GM18526 (cell line): ENCODE results near the gene ORC3.

Source experiments
- POLR2A ChIP-seq: IDR thresholded peaks from 3 replicates; pipeline ENCODE4 v1.6.1; 2011; ENCODE audit not compliant: insufficient read length; ENCODE audit errors: extremely low read depth

The ORC3 gene

GRCh38 chr6:87637106-87637505, 47.2 kb downstream of the ORC3 start:
- no peak for TF ChIP-seq POLR2A

- TF ChIP-seq POLR2A, result no peak
Observed at GRCh38 chr6:87639373-87639772, 49.4 kb downstream of the ORC3 start.

GRCh38 chr6:87641065-87641692, 51.2 kb downstream of the ORC3 start:
- no peak for TF ChIP-seq POLR2A

- TF ChIP-seq POLR2A, result no peak
Observed at GRCh38 chr6:87645080-87645479, 55.1 kb downstream of the ORC3 start.

DNA sequence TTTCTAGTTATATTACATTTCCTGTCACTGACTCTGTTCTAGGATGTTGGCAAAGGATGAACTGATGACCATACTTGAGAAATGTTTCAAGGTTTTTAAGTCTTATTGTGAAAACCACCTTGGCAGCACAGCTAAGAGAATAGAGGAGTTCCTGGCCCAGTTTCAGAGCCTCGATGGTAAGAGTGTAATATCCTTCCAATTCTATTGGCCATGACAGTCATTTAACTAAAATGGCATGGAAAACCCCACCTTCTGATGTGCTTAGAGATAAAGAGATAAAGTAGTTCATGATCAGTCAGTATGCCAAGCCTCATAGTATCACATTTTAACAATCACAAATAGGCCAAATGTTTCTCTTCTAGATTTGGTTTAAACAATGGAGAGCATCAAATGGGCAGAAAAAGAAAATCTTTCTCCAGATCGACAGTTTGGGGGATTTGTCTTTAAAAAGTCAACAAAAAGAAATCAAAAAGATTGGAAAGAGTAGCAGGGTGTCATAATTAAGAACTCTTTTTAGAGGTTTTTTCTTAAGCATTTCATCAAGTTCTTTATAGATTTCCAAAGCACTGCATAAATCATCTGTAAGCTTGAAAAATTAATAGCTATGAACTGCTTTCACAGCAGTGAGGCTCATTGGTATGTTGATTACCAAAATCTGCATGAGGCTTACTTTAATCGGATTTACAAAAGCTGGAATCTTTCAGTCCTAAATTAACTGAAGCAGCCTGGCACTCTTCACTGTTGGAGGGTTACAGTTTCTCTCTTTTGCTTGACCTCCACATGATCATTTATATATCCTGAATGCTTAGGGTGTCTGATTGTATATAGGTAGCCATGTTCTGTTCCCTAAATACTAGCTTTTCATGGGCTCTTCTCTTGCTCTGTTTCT, 63.4 kb downstream of the ORC3 start:
- no peak for TF ChIP-seq POLR2A

DNA sequence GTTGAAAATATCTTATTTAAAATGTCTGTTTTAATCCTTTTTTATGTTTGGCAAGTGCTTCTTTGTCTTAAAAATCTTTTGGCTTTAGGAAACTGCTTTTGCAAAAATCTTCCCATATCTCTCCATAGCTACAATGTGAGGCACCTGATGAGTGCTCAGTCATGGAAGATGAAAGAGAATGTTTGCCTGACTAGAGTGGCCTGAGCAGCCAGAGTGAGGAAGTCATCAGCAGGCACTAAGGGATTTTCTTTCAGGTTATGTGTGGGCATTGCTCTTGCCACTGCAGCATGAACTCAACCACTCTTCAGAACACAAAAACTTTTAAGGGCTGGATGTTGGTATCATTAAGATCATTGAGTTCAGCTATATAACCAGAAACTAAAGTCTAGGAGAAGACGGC, 64.2 kb downstream of the ORC3 start:
- TF ChIP-seq POLR2A, result no peak

DNA sequence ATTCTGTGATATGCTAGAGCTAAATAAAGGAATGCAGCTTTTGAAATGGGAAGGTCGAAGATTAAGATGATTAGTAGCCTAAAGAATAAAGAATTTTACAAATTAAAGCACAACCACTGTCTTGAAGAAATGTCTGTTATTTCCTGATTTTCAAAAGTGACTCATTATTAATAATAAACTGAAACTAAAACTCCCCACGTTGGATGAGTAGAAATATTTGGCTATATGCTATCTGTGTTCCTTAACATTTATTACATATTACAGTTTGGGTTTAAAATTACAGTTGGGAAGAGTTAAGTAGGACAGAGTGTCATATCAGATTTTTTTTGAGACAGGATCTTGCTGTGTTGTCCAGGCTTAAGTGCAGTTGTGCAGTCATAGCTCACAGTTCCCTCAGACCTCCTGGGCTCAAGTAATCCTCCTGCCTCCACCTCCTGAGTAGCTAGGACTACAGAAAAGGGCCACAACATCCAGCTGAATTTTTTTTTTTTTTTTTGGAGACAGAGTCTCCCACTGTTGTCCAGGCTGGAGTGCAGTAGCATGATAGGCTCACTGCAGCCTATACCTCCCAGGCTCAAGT, 65.0 kb downstream of the ORC3 start:
- no peak for TF ChIP-seq POLR2A

- TF ChIP-seq POLR2A, result no peak
Observed at GRCh38 chr6:87655824-87656223, 65.9 kb downstream of the ORC3 start.

- no peak for TF ChIP-seq POLR2A
Observed at GRCh38 chr6:87656857-87657256, 66.9 kb downstream of the ORC3 start.

GRCh38 chr6:87658516-87658915, 68.6 kb downstream of the ORC3 start:
- no peak for TF ChIP-seq POLR2A

- no peak for TF ChIP-seq POLR2A
Observed at GRCh38 chr6:87660226-87660911, 70.4 kb downstream of the ORC3 start.

DNA sequence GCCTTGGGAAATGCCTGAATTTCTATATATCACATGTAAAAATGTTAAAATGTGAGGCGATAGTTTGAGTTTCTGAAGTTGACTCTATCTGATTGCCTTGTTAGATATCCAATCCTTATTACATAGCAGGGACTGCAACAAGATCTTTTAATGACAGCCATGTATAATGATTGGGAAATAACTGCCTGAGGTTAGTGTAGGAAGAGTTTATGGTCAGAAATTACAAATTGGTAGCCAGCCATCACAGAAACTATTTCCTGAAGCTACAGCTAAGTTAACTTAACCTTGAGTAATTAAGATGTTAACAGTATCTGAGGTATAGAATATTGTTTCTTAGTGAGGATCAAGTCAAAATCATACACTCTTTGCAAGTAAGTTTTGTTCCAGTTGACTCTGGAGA, 71.1 kb downstream of the ORC3 start:
- TF ChIP-seq POLR2A, result no peak

- no peak for TF ChIP-seq POLR2A
Observed at GRCh38 chr6:87661503-87661902, 71.6 kb downstream of the ORC3 start.

DNA sequence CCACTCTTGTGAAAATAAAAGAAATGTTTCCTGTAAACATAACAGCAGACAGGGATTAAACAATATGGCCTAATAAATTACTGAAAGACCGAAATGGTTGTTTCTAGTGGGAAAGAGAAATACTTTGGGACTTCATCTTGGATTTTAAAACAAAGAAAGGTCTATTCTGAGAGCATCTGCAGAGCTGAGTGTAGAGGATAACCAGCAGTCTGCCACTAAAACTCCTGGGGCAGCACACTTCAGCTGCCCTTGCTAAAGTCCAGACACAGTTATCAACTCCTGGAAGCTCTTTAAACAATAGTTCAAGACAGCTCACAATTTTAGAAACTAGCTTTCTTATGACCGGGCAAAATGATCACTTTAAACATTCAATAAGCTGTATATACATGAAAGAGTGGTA, 73.5 kb downstream of the ORC3 start:
- TF ChIP-seq POLR2A, result no peak

- TF ChIP-seq POLR2A, result no peak
Observed at GRCh38 chr6:87664921-87665485, 75.1 kb downstream of the ORC3 start.

DNA sequence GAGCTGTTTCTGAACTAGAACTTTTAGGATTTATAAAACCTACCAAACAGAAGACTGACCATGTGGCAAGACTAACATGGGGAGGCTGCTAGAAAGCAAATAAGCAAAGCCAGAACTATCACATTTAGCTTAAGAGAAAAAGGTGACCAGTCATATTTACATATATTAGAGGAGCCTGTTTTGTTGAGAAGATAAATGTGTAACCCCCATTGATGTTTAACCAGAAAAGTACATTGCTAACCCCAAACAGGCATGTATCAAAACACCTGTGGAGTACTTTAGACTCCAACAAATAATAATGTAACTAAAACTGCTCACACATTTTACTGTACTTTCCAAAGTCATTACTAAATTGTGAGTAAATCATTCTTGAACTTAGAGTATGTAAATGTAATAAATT, 77.1 kb downstream of the ORC3 start:
- no peak for TF ChIP-seq POLR2A

DNA sequence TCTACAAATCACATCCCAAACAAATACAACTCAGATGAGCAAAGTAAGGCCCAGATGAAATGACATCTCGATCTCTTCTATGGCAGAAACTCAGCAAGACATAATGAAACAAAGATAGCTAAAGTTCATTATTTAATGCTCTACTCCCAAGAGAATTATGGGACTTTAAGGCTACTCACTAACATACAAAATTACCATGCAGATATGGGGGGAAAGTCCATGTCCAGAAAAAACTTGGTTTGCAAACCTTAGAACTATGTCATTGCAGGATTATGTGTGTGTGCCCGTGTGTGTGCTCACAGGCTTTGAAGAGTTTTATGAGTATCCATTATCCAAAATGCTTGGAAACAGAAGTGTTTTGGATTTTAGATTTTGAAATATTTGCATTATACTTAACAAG, 78.1 kb downstream of the ORC3 start:
- no peak for TF ChIP-seq POLR2A
